Keratinocyte (primary cell): ENCODE measurements around the gene SERP1.

Experiments
- CTCF ChIP-seq, 3 experiments: IDR thresholded peaks in 1 of 3; conservative IDR thresholded peaks in 1 of 3; optimal IDR thresholded peaks in 1 of 3; 2 replicates in 2 of 3; 3 replicates in 1 of 3; pipeline versions ENCODE3 to v1.5.1; 2011; ENCODE audit warnings: low read length in 3 of 3, mild to moderate bottlenecking in 3 of 3, moderate library complexity in 2 of 3, control low read depth in 1 of 3, inconsistent platforms in 1 of 3; ENCODE audit not compliant: insufficient read depth in 2 of 3; ENCODE audit errors: extremely low read depth in 1 of 3
- EZH2 ChIP-seq: IDR thresholded peaks from one replicate; pipeline ENCODE4 v1.6.1; 2012; ENCODE audit warnings: inconsistent platforms, mild to moderate bottlenecking, low read length, moderate library complexity

- TF ChIP-seq CTCF (optimal IDR thresholded peaks at IDR 0.05 in 1 of 3, IDR thresholded peaks at IDR 0.05 in 1 of 3, conservative IDR thresholded peaks at IDR 0.05 in 1 of 3; ENCODE audit: extremely low read depth in 1 of 3, insufficient read depth in 2 of 3, low read length in 3 of 3) (no peak), EZH2 (no peak)
These were observed 27.3 kb downstream of the SERP1 start for GRCh38 chr3:150519026-150519425.
